GM18499 (cell line): ENCODE data around the gene ZBTB20.

Experiments
- ATAC-seq: cut with Tn5 transposase; IDR thresholded peaks from one replicate; pipeline ENCODE4 v1.9.1; 2021; ENCODE audit warnings: moderate number of reproducible peaks; ENCODE audit not compliant: insufficient read depth, unreplicated experiment

Gene ZBTB20

GRCh38 chr3:114659109-114660061 lies 487.7 kb downstream of the ZBTB20 start:
- no peak for ATAC-seq

GRCh38 chr3:114651555-114651954 lies 495.5 kb downstream of the ZBTB20 start:
- no peak for ATAC-seq

GRCh38 chr3:114650808-114651207 lies 496.3 kb downstream of the ZBTB20 start:
- ATAC-seq, result no peak

GRCh38 chr3:114649331-114649730 lies 497.8 kb downstream of the ZBTB20 start:
- no peak for ATAC-seq

- ATAC-seq, result no peak
Measured at GRCh38 chr3:114646526-114646925, 500.6 kb downstream of the ZBTB20 start.

- ATAC-seq, result no peak
Measured at GRCh38 chr3:114645392-114645791, 501.7 kb downstream of the ZBTB20 start.

GRCh38 chr3:114644367-114644766 lies 502.7 kb downstream of the ZBTB20 start:
- no peak for ATAC-seq

GRCh38 chr3:114642951-114643741 lies 503.9 kb downstream of the ZBTB20 start:
- ATAC-seq, result no peak

GRCh38 chr3:114640126-114640525 lies 507.0 kb downstream of the ZBTB20 start:
- no peak for ATAC-seq

GRCh38 chr3:114639171-114639570 lies 507.9 kb downstream of the ZBTB20 start:
- ATAC-seq, result no peak

- ATAC-seq, result no peak
Measured at GRCh38 chr3:114635878-114636277, 511.2 kb downstream of the ZBTB20 start.

GRCh38 chr3:114634635-114635034 lies 512.5 kb downstream of the ZBTB20 start:
- no peak for ATAC-seq

- ATAC-seq, result no peak
Measured at GRCh38 chr3:114632757-114633424, 514.2 kb downstream of the ZBTB20 start.

GRCh38 chr3:114627770-114628169 lies 519.3 kb downstream of the ZBTB20 start:
- ATAC-seq, result no peak

GRCh38 chr3:114626751-114627150 lies 520.3 kb downstream of the ZBTB20 start:
- no peak for ATAC-seq

GRCh38 chr3:114624571-114625181 lies 522.4 kb downstream of the ZBTB20 start:
- no peak for ATAC-seq

GRCh38 chr3:114624047-114624445 lies 523.0 kb downstream of the ZBTB20 start:
- no peak for ATAC-seq

GRCh38 chr3:114623420-114624046 lies 523.6 kb downstream of the ZBTB20 start:
- no peak for ATAC-seq

GRCh38 chr3:114622001-114622400 lies 525.1 kb downstream of the ZBTB20 start:
- ATAC-seq, result no peak

- no peak for ATAC-seq
Measured at GRCh38 chr3:114619771-114620170, 527.3 kb downstream of the ZBTB20 start.
